GM21737 (cell line): ENCODE measurements around the gene NR1H3.
"Not testable (repeated sequence)": the region's sequence is repeated elsewhere in the genome, so short reads cannot be mapped to it uniquely, and the experiment has no call there.

Experiments used
- ATAC-seq: cut with Tn5 transposase; IDR thresholded peaks from one replicate; pipeline ENCODE4 v1.9.1; 2021; ENCODE audit warnings: mild to moderate bottlenecking, moderate library complexity; ENCODE audit not compliant: unreplicated experiment

NR1H3 gene

GRCh38 chr11:47302853-47303252 is 45.1 kb downstream of the NR1H3 start:
- no peak for ATAC-seq

- ATAC-seq, result no peak
Observed at GRCh38 chr11:47305734-47306483, 48.1 kb downstream of the NR1H3 start.

- no peak for ATAC-seq
Observed at GRCh38 chr11:47306484-47306844, 48.7 kb downstream of the NR1H3 start.

- no peak for ATAC-seq
Observed at GRCh38 chr11:47308050-47308823, 50.4 kb downstream of the NR1H3 start.

- no peak for ATAC-seq
Observed at GRCh38 chr11:47314992-47315391, 57.2 kb downstream of the NR1H3 start.

- not testable (repeated sequence) for ATAC-seq
Observed at GRCh38 chr11:47316501-47316900, 58.7 kb downstream of the NR1H3 start.

- peak; percentile 86 for ATAC-seq
Observed at GRCh38 chr11:47317064-47317828, 59.5 kb downstream of the NR1H3 start.

GRCh38 chr11:47318166-47318565 is 60.4 kb downstream of the NR1H3 start:
- ATAC-seq, result no peak
